ENCODE measurements around the gene IER2. TPM values are rescaled to one million over a fixed set of nuclear protein-coding genes. Genes with fewer than 3 reads are reported as not detected.

IER2 gene
- polyA plus RNA-seq, 1 donor from 2014 or later: 23.3 TPM

- H3K9me2 ChIP-seq (ENCODE audit: insufficient read depth, low read length): no peaks in the 10 kb centered on the region
Observed at GRCh38 chr19:13127811-13128575, 22.2 kb upstream of the IER2 start.

GRCh38 chr19:13128583-13128982 is 21.6 kb upstream of the IER2 start:
- no peak overlapping the region for H2AFZ ChIP-seq (ENCODE audit: low read depth, low read length)
- H3K4me2 ChIP-seq (ENCODE audit: low read length): no peak overlapping the region
- H3K9me2 ChIP-seq (ENCODE audit: insufficient read depth, low read length): no peaks in the 10 kb centered on the region
- no peak overlapping the region for H3K27ac ChIP-seq (ENCODE audit: low read length)
- H3K9me3 ChIP-seq (ENCODE audit: low read length): no peaks in the 10 kb centered on the region
- peaks cover 15% of the 10 kb centered on the region for H3K79me2 ChIP-seq (replicated peaks; ENCODE audit: insufficient read depth, low read length)
- H3K36me3 ChIP-seq (ENCODE audit: insufficient read depth, low read length): no peaks in the 10 kb centered on the region
- no peaks in the 10 kb centered on the region for H3K27me3 ChIP-seq (ENCODE audit: insufficient read depth, low read depth, low read length)
- TF ChIP-seq, protein P1, sequence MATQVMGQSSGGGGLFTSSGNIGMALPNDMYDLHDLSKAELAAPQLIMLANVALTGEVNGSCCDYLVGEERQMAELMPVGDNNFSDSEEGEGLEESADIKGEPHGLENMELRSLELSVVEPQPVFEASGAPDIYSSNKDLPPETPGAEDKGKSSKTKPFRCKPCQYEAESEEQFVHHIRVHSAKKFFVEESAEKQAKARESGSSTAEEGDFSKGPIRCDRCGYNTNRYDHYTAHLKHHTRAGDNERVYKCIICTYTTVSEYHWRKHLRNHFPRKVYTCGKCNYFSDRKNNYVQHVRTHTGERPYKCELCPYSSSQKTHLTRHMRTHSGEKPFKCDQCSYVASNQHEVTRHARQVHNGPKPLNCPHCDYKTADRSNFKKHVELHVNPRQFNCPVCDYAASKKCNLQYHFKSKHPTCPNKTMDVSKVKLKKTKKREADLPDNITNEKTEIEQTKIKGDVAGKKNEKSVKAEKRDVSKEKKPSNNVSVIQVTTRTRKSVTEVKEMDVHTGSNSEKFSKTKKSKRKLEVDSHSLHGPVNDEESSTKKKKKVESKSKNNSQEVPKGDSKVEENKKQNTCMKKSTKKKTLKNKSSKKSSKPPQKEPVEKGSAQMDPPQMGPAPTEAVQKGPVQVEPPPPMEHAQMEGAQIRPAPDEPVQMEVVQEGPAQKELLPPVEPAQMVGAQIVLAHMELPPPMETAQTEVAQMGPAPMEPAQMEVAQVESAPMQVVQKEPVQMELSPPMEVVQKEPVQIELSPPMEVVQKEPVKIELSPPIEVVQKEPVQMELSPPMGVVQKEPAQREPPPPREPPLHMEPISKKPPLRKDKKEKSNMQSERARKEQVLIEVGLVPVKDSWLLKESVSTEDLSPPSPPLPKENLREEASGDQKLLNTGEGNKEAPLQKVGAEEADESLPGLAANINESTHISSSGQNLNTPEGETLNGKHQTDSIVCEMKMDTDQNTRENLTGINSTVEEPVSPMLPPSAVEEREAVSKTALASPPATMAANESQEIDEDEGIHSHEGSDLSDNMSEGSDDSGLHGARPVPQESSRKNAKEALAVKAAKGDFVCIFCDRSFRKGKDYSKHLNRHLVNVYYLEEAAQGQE (IDR thresholded peaks at IDR 0.05; ENCODE audit: borderline replicate concordance): no peak
- TF ChIP-seq TAF1 (IDR thresholded peaks at IDR 0.05; ENCODE audit: low read depth): no peak
- no peak for TF ChIP-seq SMC3 (conservative IDR thresholded peaks at IDR 0.05; ENCODE audit: poor library complexity)
- TF ChIP-seq EP300 (conservative IDR thresholded peaks at IDR 0.05; ENCODE audit: poor library complexity, severe bottlenecking): no peak
- no peak for TF ChIP-seq EZH2 (IDR thresholded peaks at IDR 0.05; ENCODE audit: borderline replicate concordance, insufficient read depth, low read length, poor library complexity, severe bottlenecking)
- no peak for TF ChIP-seq RAD21 (conservative IDR thresholded peaks at IDR 0.05)
- TF ChIP-seq, protein P2, sequence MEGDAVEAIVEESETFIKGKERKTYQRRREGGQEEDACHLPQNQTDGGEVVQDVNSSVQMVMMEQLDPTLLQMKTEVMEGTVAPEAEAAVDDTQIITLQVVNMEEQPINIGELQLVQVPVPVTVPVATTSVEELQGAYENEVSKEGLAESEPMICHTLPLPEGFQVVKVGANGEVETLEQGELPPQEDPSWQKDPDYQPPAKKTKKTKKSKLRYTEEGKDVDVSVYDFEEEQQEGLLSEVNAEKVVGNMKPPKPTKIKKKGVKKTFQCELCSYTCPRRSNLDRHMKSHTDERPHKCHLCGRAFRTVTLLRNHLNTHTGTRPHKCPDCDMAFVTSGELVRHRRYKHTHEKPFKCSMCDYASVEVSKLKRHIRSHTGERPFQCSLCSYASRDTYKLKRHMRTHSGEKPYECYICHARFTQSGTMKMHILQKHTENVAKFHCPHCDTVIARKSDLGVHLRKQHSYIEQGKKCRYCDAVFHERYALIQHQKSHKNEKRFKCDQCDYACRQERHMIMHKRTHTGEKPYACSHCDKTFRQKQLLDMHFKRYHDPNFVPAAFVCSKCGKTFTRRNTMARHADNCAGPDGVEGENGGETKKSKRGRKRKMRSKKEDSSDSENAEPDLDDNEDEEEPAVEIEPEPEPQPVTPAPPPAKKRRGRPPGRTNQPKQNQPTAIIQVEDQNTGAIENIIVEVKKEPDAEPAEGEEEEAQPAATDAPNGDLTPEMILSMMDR (IDR thresholded peaks at IDR 0.05; ENCODE audit: poor library complexity, severe bottlenecking): no peak
- no peak for TF ChIP-seq POLR2AphosphoS5 (IDR thresholded peaks at IDR 0.05)
- no peak for TF ChIP-seq MXI1 (conservative IDR thresholded peaks at IDR 0.05; ENCODE audit: poor library complexity, severe bottlenecking)
- H3K4me3 ChIP-seq (ENCODE audit: low read length): no peak overlapping the region
- no peaks in the 10 kb centered on the region for H3F3A ChIP-seq (ENCODE audit: insufficient read depth, low read length, poor library complexity, severe bottlenecking)
- no peak overlapping the region for H3K9ac ChIP-seq (ENCODE audit: low read length)
- H4K20me1 ChIP-seq (ENCODE audit: insufficient read depth): no peaks in the 10 kb centered on the region

More at GRCh38 chr19:13127811-13128575, 22.2 kb upstream of the IER2 start:
- no peaks in the 10 kb centered on the region for H3K27me3 ChIP-seq (ENCODE audit: insufficient read depth, low read depth, low read length)
- H3K36me3 ChIP-seq (ENCODE audit: insufficient read depth, low read length): no peaks in the 10 kb centered on the region
- H3K9me3 ChIP-seq (ENCODE audit: low read length): no peaks in the 10 kb centered on the region
- no peak overlapping the region for H2AFZ ChIP-seq (ENCODE audit: low read depth, low read length)
- TF ChIP-seq RAD21 (conservative IDR thresholded peaks at IDR 0.05): no peak
- TF ChIP-seq EZH2 (IDR thresholded peaks at IDR 0.05; ENCODE audit: borderline replicate concordance, insufficient read depth, low read length, poor library complexity, severe bottlenecking): no peak
- TF ChIP-seq EP300 (conservative IDR thresholded peaks at IDR 0.05; ENCODE audit: poor library complexity, severe bottlenecking): no peak
- H3K27ac ChIP-seq (ENCODE audit: low read length): no peak overlapping the region
- H3K4me3 ChIP-seq (ENCODE audit: low read length): no peak overlapping the region
- H4K20me1 ChIP-seq (ENCODE audit: insufficient read depth): no peaks in the 10 kb centered on the region
- H3K4me2 ChIP-seq (ENCODE audit: low read length): no peak overlapping the region
- H3K79me2 ChIP-seq (replicated peaks; ENCODE audit: insufficient read depth, low read length): peaks cover 16% of the 10 kb centered on the region
- no peaks in the 10 kb centered on the region for H3F3A ChIP-seq (ENCODE audit: insufficient read depth, low read length, poor library complexity, severe bottlenecking)
- H3K9ac ChIP-seq (ENCODE audit: low read length): no peak overlapping the region
